ENCODE results near the gene DHRS7.

GRCh38 chr14:60183741-60184140, 18.5 kb upstream of the DHRS7 start:
- TF ChIP-seq TAF1 (IDR thresholded peaks at IDR 0.05; ENCODE audit: borderline replicate concordance, low read depth, low read length) (no peak), POLR2AphosphoS5 (IDR thresholded peaks at IDR 0.05; ENCODE audit: low read depth, low read length) (no peak), ZBTB33 (IDR thresholded peaks at IDR 0.05; ENCODE audit: borderline replicate concordance, low read depth) (no peak), YY1 (IDR thresholded peaks at IDR 0.05; ENCODE audit: low read depth) (no peak), CTCF (IDR thresholded peaks at IDR 0.05) (no peak), SIN3A (IDR thresholded peaks at IDR 0.05; ENCODE audit: borderline replicate concordance, low read depth, low read length) (no peak), PBX3 (IDR thresholded peaks at IDR 0.05) (no peak), MAX (IDR thresholded peaks at IDR 0.05; ENCODE audit: low read depth) (no peak), TEAD4 (IDR thresholded peaks at IDR 0.05; ENCODE audit: borderline replicate concordance, insufficient read depth) (no peak), IRF3 (IDR thresholded peaks at IDR 0.05; ENCODE audit: low read depth, low read length) (no peak), RFX5 (IDR thresholded peaks at IDR 0.05; ENCODE audit: low read length) (no peak), SMC3 (IDR thresholded peaks at IDR 0.05; ENCODE audit: low read depth, low read length) (no peak), EP300 (IDR thresholded peaks at IDR 0.05; ENCODE audit: borderline replicate concordance in 1 of 2, low read depth in 1 of 2, low read length in 1 of 2) (no peak)

Data from SK-N-SH (cell line).